ENCODE measurements around the gene SLC27A2. TPM values are rescaled to one million over a fixed set of nuclear protein-coding genes. Genes with fewer than 3 reads are reported as not detected.

SLC27A2 gene
- total RNA-seq, 6 donors from 2014 or later, result 0.66 to 18.2 (median 2.5) TPM

DNA sequence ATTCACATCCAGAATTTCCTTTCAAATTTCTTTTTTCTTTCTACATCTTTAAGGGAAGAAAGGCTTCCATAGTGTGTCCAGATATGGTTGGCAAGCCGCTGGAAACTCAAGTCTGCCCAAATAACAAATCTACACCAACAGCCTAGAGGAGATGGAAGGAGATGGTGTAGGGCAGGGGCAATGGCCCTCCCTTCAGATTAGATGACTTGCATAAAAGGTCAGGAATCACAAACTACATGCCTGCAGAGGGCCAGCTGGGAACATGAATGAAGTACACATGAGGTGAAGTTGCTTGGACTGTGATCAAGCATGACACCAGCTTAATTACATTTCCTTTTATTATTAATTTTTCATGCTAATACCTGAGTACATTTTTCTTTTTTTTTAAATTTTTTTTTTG, 10.2 kb downstream of the SLC27A2 start:
- Histone ChIP-seq H3K36me3 (no peaks in the 10 kb centered on the region), H3K4me1 (no peaks in the 10 kb centered on the region), H3K27ac (no peak overlapping the region), H3K27me3 (no peaks in the 10 kb centered on the region), H3K9me3 (no peaks in the 10 kb centered on the region), H3K4me3 (no peak overlapping the region)
- TF ChIP-seq EP300 (IDR thresholded peaks at IDR 0.05) (no peak), POLR2A (IDR thresholded peaks at IDR 0.05) (no peak), POLR2AphosphoS5 (IDR thresholded peaks at IDR 0.05) (no peak)
- TF ChIP-seq, protein P1, sequence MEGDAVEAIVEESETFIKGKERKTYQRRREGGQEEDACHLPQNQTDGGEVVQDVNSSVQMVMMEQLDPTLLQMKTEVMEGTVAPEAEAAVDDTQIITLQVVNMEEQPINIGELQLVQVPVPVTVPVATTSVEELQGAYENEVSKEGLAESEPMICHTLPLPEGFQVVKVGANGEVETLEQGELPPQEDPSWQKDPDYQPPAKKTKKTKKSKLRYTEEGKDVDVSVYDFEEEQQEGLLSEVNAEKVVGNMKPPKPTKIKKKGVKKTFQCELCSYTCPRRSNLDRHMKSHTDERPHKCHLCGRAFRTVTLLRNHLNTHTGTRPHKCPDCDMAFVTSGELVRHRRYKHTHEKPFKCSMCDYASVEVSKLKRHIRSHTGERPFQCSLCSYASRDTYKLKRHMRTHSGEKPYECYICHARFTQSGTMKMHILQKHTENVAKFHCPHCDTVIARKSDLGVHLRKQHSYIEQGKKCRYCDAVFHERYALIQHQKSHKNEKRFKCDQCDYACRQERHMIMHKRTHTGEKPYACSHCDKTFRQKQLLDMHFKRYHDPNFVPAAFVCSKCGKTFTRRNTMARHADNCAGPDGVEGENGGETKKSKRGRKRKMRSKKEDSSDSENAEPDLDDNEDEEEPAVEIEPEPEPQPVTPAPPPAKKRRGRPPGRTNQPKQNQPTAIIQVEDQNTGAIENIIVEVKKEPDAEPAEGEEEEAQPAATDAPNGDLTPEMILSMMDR (IDR thresholded peaks at IDR 0.05), result no peak
- DNase-seq, result no peak
- WGBS, 2 donors, result 88 to 100% methylated on average over 1 of the region's 1 CpG
- no peak for ATAC-seq (ENCODE audit: low FRiP score in 2 of 2)

DNA sequence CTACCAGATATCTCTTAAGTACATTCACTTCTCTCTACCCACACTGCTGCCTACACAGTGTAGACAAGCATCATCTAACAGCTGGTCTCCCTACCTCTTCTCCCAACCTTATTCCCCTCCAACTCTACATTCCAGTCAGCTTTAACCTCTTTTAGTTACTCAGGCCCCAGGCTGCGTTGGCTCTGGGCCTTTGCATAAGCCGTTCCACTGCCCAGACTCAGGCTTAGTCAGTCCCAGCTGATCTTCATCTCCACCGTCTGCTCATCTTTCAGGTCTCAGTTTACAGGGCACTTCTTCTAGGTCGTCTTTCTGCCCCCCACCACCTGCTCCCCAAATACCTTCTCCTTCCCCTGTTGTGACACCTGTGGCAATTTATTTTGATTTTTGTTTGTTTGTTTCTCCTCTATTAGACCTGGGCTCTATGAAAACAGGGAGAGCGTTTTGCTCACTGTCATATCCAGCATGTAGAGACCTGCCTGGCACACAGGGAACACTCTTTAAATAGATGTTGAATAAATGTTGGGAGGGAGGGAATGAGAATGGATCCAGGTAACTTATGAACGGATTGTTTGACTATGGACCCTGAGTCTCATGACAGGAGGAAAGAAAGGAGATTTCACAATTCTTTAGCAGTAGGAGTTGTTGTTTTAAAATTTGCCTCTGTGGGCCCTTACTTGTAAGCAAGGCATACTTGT, 11.1 kb downstream of the SLC27A2 start:
- TF ChIP-seq POLR2A (IDR thresholded peaks at IDR 0.05) (no peak), POLR2AphosphoS5 (IDR thresholded peaks at IDR 0.05) (no peak), EP300 (IDR thresholded peaks at IDR 0.05) (no peak)
- TF ChIP-seq, protein P1 (IDR thresholded peaks at IDR 0.05), result no peak
- 84 to 87% methylated on average over 6 of the region's 6 CpGs for WGBS, 2 donors
- no peaks in the 10 kb centered on the region for H3K4me1 ChIP-seq
- H3K27ac ChIP-seq, result no peak overlapping the region
- no peak for ATAC-seq (ENCODE audit: low FRiP score in 2 of 2)
- no peak for DNase-seq
- H3K27me3 ChIP-seq, result no peaks in the 10 kb centered on the region
- no peaks in the 10 kb centered on the region for H3K9me3 ChIP-seq
- H3K36me3 ChIP-seq, result no peaks in the 10 kb centered on the region
- no peak overlapping the region for H3K4me3 ChIP-seq

DNA sequence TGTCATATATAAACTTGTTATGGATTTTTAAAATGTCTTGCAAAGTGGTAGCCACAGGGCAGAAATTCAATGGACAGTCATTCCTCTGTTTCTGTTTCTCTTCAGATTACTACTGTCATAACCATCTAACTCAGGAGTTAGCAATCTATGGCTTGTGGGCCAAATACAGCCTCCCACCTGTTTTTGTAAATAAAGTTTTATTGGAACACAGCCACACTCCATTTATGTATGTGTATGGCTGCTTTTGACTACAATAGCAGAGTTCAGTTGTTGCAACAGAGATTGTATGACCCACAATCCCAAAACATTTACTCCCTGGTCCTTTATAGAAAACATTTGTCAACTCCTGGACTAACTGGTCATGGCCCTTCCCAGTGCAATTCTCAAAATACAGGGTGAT, 20.0 kb downstream of the SLC27A2 start:
- H3K27ac ChIP-seq, result no peak overlapping the region
- H3K9me3 ChIP-seq, result no peaks in the 10 kb centered on the region
- ATAC-seq (ENCODE audit: low FRiP score in 2 of 2) (no peak), DNase-seq (no peak)
- no peaks in the 10 kb centered on the region for H3K36me3 ChIP-seq
- H3K27me3 ChIP-seq, result no peaks in the 10 kb centered on the region
- no peaks in the 10 kb centered on the region for H3K4me1 ChIP-seq
- no peak overlapping the region for H3K4me3 ChIP-seq
- no peak for TF ChIP-seq POLR2A (IDR thresholded peaks at IDR 0.05)
- TF ChIP-seq POLR2AphosphoS5 (IDR thresholded peaks at IDR 0.05), result no peak
- TF ChIP-seq, protein P1 (IDR thresholded peaks at IDR 0.05), result no peak
- no peak for TF ChIP-seq EP300 (IDR thresholded peaks at IDR 0.05)

DNA sequence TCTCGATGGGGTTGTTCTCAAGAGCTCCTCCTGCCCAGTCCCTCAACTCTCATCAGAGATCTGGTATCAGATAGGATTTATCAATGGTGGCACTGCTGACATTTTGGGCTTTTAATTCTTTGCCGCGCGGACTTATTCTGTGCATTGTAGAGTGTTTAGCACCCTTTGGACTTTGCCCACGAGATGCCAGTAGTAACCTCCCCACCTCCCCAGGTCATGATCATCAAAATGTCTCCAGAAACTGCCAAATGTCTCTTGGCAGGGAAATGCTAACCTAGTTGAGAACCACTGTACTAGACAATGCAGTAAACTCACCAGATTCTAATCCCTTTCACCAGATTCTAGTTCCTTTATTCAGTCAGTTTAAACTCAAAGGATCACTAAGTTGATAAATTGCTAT, 24.0 kb downstream of the SLC27A2 start:
- whole genome bisulfite sequencing, 2 donors, result 83 to 89% methylated on average over 5 of the region's 5 CpGs
- Histone ChIP-seq H3K27ac (no peak overlapping the region), H3K4me1 (no peaks in the 10 kb centered on the region), H3K4me3 (no peak overlapping the region), H3K9me3 (no peaks in the 10 kb centered on the region), H3K36me3 (no peaks in the 10 kb centered on the region), H3K27me3 (no peaks in the 10 kb centered on the region)
- no peak for DNase-seq
- ATAC-seq (ENCODE audit: low FRiP score in 2 of 2), result no peak
- TF ChIP-seq POLR2AphosphoS5 (IDR thresholded peaks at IDR 0.05) (no peak), POLR2A (IDR thresholded peaks at IDR 0.05) (no peak), EP300 (IDR thresholded peaks at IDR 0.05) (no peak)
- TF ChIP-seq, protein P1 (IDR thresholded peaks at IDR 0.05), result no peak

DNA sequence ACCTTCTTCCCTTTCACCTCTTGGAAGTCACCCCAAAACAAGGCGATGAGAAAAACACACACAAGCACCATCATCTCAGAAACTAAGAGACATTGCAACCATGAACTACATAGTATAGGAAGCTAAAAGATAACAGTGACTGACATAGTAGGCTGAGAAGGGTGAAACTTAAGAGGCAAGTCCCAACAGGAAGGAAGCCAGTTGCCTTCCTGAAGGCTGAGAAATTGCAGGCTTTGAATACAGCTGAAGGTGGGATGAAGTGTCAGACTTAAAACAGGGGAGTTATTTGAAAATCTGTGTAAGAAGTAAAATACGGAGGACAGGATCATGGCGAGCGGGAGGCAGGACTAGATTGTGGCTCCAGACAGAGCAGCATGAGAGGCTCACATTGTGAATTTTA, 27.8 kb downstream of the SLC27A2 start:
- H3K9me3 ChIP-seq, result no peaks in the 10 kb centered on the region
- TF ChIP-seq EP300 (IDR thresholded peaks at IDR 0.05) (no peak), POLR2A (IDR thresholded peaks at IDR 0.05) (no peak), POLR2AphosphoS5 (IDR thresholded peaks at IDR 0.05) (no peak)
- TF ChIP-seq, protein P1 (IDR thresholded peaks at IDR 0.05), result no peak
- ATAC-seq (ENCODE audit: low FRiP score in 2 of 2) (no peak), DNase-seq (no peak)
- no peak overlapping the region for H3K4me3 ChIP-seq
- 80 to 85% methylated on average over 4 of the region's 4 CpGs for WGBS, 2 donors
- no peaks in the 10 kb centered on the region for H3K36me3 ChIP-seq
- H3K27me3 ChIP-seq, result no peaks in the 10 kb centered on the region
- H3K27ac ChIP-seq, result no peak overlapping the region
- H3K4me1 ChIP-seq, result no peaks in the 10 kb centered on the region
